Immature natural killer cell (primary cell): ENCODE measurements around the gene TLCD4. TPM values are rescaled to one million over a fixed set of nuclear protein-coding genes. Genes with fewer than 3 reads are reported as not detected.
"Not testable (repeated sequence)": the region's sequence is repeated elsewhere in the genome, so short reads cannot be mapped to it uniquely, and the experiment has no call there.

Source experiments
- DNase-seq, 3 donors: peaks; one replicate each; pipeline ENCODE4 v3.0.0; 2022; ENCODE audit warnings: mixed read lengths in 1 of 3
- H3K27ac Mint-ChIP-seq, 6 donors: one replicate each; pipeline ENCODE4 v1.8.0; 2020; ENCODE audit warnings: mixed read lengths in 6 of 6, mild to moderate bottlenecking in 5 of 6, inconsistent platforms in 4 of 6, moderate library complexity in 3 of 6
- H3K27me3 Mint-ChIP-seq, 3 donors: one replicate each; pipeline ENCODE4 v1.8.0; 2020 to 2021; ENCODE audit warnings: low read depth in 3 of 3, mild to moderate bottlenecking in 3 of 3, mixed read lengths in 3 of 3, moderate library complexity in 3 of 3, inconsistent platforms in 1 of 3
- H3K36me3 Mint-ChIP-seq, 3 donors: one replicate each; pipeline ENCODE4 v1.8.0; 2020; ENCODE audit warnings: mixed read lengths in 3 of 3, inconsistent platforms in 2 of 3, mild to moderate bottlenecking in 2 of 3
- H3K4me1 Mint-ChIP-seq, 2 donors: one replicate each; pipeline ENCODE4 v1.8.0; 2020; ENCODE audit warnings: inconsistent platforms in 2 of 2, mild to moderate bottlenecking in 2 of 2, mixed read lengths in 2 of 2, moderate library complexity in 1 of 2
- H3K4me3 Mint-ChIP-seq, 5 donors: one replicate each; pipeline ENCODE4 v1.8.0; 2020; ENCODE audit warnings: mild to moderate bottlenecking in 5 of 5, mixed read lengths in 5 of 5, inconsistent platforms in 3 of 5, moderate library complexity in 3 of 5
- H3K9me3 Mint-ChIP-seq, 6 donors: one replicate each; pipeline ENCODE4 v1.8.0; 2020; ENCODE audit warnings: mild to moderate bottlenecking in 6 of 6, mixed read lengths in 6 of 6, inconsistent platforms in 4 of 6, moderate library complexity in 3 of 6
- polyA plus RNA-seq, 3 donors: library from polyadenylated mRNA; unstranded; fragments of 300-500 nt; fragmentation: Illumina TruSeq; gene quantifications; one replicate each; pipeline ENCODE4 v1.2.3, GENCODE V29; 2021

Gene TLCD4
- polyA plus RNA-seq, 3 donors from 2014 or later = not detected

DNA sequence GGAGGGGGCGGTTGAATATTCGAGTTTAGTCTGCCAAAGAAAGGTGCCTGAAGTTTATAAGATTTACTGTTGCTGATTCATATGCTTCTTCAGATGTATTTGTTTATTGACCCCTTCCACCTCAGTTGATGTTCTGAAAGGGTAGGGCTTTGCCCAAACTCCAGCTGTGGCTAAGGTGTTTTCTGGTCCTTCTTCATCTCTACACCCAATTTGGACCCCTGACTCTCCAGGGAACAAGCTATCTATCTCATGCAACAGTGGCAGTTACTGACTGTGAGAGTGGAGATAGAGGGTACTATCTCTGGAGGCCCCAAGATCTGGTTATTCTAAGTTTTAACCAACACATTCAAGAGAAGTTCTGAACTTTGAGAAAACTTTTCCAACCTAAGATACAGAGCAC is 31.8 kb upstream of the TLCD4 start:
- no peak overlapping the region for H3K27ac Mint-ChIP-seq
- no peak overlapping the region for H3K4me3 Mint-ChIP-seq
- H3K9me3 Mint-ChIP-seq = peaks cover 0 to 2% (median 0%) of the 10 kb centered on the region in 6 donors
- DNase-seq = no peak
- H3K36me3 Mint-ChIP-seq = no peaks in the 10 kb centered on the region
- no peaks in the 10 kb centered on the region for H3K4me1 Mint-ChIP-seq
- H3K27me3 Mint-ChIP-seq = peaks cover 3 to 12% (median 7%) of the 10 kb centered on the region in 3 donors

DNA sequence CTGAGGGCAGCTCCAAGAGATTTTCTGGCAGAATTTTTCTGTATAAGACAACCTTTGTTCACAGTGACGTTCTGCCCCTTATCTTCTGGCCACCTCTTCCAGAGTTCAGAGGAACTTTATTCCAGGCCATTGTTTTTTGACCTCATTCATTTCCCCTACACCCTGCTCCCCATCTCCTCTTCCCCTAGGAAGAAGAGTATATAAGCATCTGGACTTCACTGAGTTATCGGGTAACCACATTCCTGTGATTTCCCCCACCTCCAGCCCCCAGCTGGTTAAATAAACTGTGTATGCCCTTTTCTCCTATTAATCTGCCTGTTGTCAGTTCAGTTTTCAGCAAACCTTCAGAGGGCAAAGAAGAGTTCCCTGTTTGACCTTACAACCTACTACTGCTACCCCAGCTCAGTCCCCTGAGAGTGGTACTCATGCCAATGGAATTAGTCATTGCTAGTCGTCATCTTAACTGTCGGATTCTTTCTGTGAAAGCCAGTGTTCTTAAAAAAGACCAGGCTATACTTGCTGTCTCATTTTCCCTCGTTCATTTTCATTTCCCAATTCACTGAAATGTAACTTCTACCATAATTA is 30.1 kb upstream of the TLCD4 start:
- Mint-ChIP-seq H3K4me1 (no peaks in the 10 kb centered on the region), H3K27me3 (peaks cover 1 to 12% (median 7%) of the 10 kb centered on the region in 3 donors), H3K9me3 (peaks cover 0 to 2% (median 0%) of the 10 kb centered on the region in 6 donors), H3K36me3 (no peaks in the 10 kb centered on the region), H3K4me3 (no peak overlapping the region), H3K27ac (no peak overlapping the region)
- no peak for DNase-seq

DNA sequence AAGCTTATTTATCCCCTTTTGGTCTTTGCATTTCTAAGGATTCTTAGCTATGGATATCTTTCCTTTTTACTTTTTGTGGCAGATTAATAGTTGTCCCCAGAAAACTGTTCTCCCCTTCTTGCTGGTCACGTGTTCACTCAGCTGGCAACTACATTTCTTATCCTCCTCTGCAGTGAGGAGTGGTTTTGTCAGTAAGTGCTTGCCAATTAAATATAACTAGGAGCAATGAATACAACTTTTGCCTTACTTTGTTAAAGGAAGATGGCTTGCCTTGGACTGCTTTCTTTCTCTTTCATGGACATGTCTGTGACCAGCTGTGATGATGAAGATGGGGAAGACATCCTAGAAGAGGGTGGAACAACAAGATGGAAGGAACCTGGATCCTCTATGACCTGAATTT is 28.9 kb upstream of the TLCD4 start:
- no peak for DNase-seq
- H3K27me3 Mint-ChIP-seq = peaks cover 1 to 12% (median 11%) of the 10 kb centered on the region in 3 donors
- peaks cover 0 to 2% (median 0%) of the 10 kb centered on the region in 6 donors for H3K9me3 Mint-ChIP-seq
- H3K4me1 Mint-ChIP-seq = no peaks in the 10 kb centered on the region
- no peaks in the 10 kb centered on the region for H3K36me3 Mint-ChIP-seq
- H3K27ac Mint-ChIP-seq = no peak overlapping the region
- no peak overlapping the region for H3K4me3 Mint-ChIP-seq

DNA sequence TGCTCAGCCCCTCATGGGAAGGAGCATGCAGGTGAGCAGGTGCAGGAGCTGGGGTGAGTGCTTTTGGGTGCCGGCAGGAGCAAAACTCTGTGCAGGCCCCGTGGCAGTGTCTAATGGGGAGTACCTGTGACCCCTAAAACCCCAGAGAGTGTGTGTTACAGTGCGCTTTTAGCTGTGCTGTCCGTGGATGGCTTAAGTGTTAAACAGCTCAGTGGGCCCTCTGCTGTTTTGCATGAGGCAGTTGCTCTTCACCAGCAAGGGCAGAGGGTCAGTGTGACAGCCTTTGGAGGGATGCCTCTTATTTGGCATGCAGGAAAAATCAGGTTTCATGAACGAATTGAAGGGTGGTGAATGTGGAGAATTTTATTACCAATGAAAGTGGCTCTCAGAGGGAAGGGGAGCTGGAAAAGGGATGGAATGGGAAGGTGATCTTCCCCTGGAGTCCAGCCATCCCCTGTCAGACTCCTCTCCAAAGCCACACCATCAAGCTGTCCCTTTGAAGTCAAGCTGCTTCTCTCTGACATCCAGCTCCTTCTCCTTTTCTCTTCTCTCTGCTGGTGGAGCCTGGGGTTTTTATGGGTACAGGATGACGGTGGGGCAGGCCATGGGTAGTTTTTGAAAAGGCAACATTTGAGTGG is 27.4 kb upstream of the TLCD4 start:
- no peak overlapping the region for H3K4me3 Mint-ChIP-seq
- H3K9me3 Mint-ChIP-seq = peaks cover 0 to 2% (median 0%) of the 10 kb centered on the region in 6 donors
- peaks cover 1 to 7% (median 5%) of the 10 kb centered on the region in 3 donors for H3K27me3 Mint-ChIP-seq
- H3K4me1 Mint-ChIP-seq = no peaks in the 10 kb centered on the region
- no peak for DNase-seq
- H3K27ac Mint-ChIP-seq = no peak overlapping the region
- no peaks in the 10 kb centered on the region for H3K36me3 Mint-ChIP-seq

DNA sequence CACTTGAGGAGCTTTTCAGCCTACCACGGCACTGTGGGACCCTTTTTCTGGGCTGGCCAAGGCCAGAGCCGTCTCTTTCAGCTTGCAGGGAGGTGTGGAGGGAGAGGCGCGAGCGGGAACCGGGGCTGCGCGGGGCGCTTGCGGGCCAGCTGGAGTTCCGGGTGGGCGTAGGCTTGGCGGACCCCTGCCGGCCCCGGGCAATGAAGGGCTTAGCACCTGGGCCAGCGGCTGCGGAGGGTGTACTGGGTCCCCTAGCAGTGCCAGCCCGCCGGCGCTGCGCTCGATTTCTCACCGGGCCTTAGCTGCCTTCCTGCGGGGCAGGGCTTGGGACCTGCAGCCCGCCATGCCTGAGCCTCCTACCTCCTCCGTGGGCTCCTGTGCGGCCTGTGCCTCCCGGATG is 25.9 kb upstream of the TLCD4 start:
- H3K27me3 Mint-ChIP-seq, H3K36me3 Mint-ChIP-seq, H3K4me1 Mint-ChIP-seq, DNase-seq, H3K9me3 Mint-ChIP-seq, H3K4me3 Mint-ChIP-seq, H3K27ac Mint-ChIP-seq: not testable (repeated sequence)

DNA sequence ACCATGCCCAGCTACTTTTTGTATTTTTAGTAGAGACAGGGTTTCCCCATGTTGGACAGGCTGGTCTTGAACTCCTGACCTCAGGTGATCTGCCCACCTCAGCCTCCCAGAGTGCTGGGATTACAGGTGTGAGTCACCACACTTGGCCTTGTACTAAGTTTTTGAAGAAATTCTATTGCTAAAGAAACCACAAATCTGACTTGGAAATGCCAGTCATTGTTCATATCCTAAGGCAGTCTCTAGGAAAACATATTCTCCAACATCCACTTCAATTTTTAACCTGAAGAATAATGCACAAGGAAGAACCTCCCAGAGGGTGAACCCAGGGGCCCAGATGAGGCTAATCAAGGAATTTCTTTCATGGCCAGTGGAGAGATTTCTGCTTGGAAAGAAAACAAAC is 24.3 kb upstream of the TLCD4 start:
- H3K9me3 Mint-ChIP-seq, H3K27me3 Mint-ChIP-seq, H3K4me1 Mint-ChIP-seq, H3K36me3 Mint-ChIP-seq, H3K27ac Mint-ChIP-seq, H3K4me3 Mint-ChIP-seq, DNase-seq: not testable (repeated sequence)

DNA sequence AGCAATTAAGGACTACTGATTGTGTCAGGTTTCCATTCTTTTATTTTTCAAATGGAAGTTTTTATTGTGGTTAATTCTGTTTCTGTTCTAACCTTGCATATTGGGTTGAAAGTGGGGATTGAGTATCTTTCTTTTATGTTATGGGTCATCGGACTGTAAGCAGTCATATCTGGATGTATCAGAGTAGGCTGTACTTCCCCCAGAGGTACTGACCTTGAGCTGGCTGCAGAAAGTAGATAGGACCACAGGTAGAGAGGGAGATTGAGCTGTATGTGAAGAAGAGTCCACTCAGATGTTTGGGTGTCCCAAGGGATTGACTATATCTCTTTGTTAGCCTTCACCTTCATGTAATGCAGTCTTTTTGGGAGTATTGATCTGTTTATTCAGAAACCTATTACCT is 23.9 kb upstream of the TLCD4 start:
- Mint-ChIP-seq H3K36me3 (no peaks in the 10 kb centered on the region), H3K27me3 (peaks cover 0 to 4% (median under 1%) of the 10 kb centered on the region in 3 donors), H3K4me3 (no peak overlapping the region), H3K27ac (no peak overlapping the region), H3K9me3 (peaks cover 0 to 4% (median 0%) of the 10 kb centered on the region in 6 donors), H3K4me1 (no peaks in the 10 kb centered on the region)
- DNase-seq = no peak

DNA sequence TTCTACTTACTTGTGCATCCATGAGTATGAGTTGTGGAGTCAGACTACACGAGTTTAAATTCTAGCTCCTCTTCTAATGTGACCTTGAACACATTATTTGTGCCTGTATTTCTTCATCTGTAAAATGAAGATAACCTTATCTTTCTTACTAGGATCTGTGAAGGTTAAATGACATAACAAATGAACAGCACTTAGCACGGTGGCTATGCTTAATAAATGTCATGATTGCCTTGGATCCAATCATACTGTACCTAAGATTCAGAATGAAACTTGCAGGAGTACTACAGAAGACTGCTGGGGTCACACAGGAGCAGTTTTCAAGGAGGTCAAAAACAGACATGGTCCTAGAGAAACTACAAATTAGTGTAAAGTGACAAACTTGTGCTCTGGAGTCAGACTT is 22.2 kb upstream of the TLCD4 start:
- H3K4me3 Mint-ChIP-seq = no peak overlapping the region
- peaks cover 0 to 4% (median 0%) of the 10 kb centered on the region in 6 donors for H3K9me3 Mint-ChIP-seq
- H3K27ac Mint-ChIP-seq = no peak overlapping the region
- H3K36me3 Mint-ChIP-seq = no peaks in the 10 kb centered on the region
- no peaks in the 10 kb centered on the region for H3K4me1 Mint-ChIP-seq
- peaks cover 0 to 4% (median 2%) of the 10 kb centered on the region in 3 donors for H3K27me3 Mint-ChIP-seq
- no peak for DNase-seq

DNA sequence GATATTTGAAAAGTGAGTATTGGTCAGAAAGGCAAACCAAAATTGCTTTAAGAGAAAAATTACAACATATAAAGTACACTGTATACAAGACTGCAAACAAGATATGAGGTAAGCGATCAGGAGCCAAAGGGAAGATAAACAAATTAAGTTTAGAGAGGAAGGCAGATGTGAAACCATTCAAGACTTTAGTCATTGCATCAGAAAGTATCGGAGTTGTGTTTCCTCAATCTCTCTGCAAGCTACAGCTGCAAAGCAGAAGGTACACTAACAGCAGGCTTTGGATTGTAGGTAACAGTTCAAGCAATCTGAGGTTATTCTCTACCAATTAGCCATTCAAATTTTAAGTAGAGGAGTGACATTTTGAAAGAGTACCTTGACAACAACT is 21.3 kb upstream of the TLCD4 start:
- Mint-ChIP-seq H3K4me3 (no peak overlapping the region), H3K4me1 (no peaks in the 10 kb centered on the region), H3K36me3 (no peaks in the 10 kb centered on the region), H3K9me3 (peaks cover 0 to 2% (median 0%) of the 10 kb centered on the region in 6 donors), H3K27ac (no peak overlapping the region), H3K27me3 (peaks cover 0 to 4% (median 2%) of the 10 kb centered on the region in 3 donors)
- DNase-seq = no peak

DNA sequence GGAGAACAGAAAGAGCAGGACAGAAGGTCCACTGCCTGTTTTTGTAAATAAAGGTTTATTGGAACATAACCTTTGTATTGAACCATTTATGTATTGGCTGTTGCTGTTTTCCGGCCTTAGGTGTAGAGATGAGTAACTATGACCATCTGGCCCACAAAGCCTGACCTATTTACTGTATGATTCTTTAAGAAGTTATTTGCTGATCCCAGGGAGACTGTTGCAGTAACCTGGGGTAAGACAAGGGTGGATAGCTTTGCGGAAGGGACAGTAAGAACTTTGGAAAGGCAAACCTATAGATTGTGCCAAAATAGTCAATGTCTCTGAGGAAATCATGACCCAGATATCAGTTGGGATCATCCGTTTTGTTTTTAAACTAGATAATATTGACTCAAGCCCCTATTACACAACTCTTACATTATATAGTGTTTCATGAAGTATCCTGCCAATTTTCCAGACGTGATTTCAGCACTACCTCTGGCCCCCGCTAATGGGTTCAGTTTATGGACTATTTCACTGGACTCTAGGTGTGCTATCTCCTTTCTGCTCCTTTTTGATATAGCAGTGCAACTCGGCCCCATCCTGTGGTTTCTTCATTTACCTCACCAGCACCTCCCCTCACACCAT is 20.8 kb upstream of the TLCD4 start:
- Mint-ChIP-seq H3K9me3 (peaks cover 0 to 2% (median 0%) of the 10 kb centered on the region in 6 donors), H3K36me3 (no peaks in the 10 kb centered on the region), H3K4me1 (no peaks in the 10 kb centered on the region), H3K27ac (no peak overlapping the region), H3K4me3 (no peak overlapping the region), H3K27me3 (peaks cover 0 to 4% (median 2%) of the 10 kb centered on the region in 3 donors)
- no peak for DNase-seq

DNA sequence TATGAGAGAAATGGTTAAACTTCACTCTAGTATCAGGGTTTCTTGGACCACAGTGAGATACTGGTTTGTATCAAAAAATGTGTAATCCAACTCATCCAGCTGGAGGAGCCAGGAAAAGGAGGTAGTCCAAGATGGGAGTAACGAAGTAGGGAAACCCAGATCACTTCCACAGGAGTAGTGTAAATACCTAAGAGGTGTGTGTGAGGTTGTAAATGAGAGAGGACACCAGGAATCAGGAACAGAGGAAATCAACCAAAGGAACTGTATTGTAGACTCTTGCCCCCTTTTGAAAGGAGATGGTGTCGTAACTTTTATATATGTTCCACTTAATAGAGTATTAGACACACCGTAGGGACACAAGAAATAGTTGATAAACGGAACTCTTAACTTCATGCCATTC is 19.7 kb upstream of the TLCD4 start:
- Mint-ChIP-seq H3K36me3 (no peaks in the 10 kb centered on the region), H3K9me3 (peaks cover 0 to 2% (median 0%) of the 10 kb centered on the region in 6 donors), H3K4me1 (no peaks in the 10 kb centered on the region), H3K27me3 (peaks cover 0 to 2% (median under 1%) of the 10 kb centered on the region in 3 donors), H3K27ac (no peak overlapping the region), H3K4me3 (no peak overlapping the region)
- DNase-seq = no peak

DNA sequence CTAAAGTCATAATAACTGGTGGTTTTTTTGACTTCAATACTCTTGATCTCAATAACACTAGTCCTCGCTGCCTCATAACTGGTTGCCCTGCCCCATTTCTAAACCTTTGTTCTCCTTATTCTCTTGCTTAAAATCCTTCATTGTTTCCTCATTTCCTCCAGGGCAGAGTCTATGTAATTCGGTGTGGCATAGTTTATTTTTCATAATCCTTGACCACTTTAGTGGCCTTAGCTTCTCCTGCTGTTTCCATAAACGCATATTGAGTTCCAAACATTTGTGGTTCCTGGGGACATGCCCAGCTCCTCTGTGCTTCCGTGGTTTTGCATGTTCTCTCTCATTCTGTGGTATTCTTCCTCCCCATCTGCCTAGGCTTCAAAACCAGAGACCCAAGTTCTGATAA is 19.0 kb upstream of the TLCD4 start:
- Mint-ChIP-seq H3K36me3 (no peaks in the 10 kb centered on the region), H3K27ac (no peak overlapping the region)

DNA sequence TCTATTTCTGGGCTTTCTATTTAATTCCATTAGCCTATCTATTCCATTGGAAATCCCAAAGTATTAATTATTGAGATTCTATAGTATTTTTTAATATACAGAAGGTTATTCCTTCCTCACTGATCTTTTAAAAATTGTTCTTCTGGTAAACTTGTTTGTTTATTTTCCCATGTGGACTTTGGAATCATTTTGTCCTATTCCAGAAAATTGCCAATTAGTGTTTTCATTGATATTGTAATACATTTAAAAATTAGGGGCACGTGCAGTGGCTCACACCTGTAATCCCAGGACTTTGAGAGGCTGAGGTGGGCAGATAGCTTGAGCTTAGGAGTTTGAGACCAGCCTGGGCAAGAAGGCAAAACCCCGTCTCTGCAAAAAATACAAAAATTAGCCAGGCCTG is 8.4 kb upstream of the TLCD4 start:
- no peak overlapping the region for H3K27ac Mint-ChIP-seq
- no peak overlapping the region for H3K4me3 Mint-ChIP-seq
- H3K9me3 Mint-ChIP-seq = no peaks in the 10 kb centered on the region

More for the DNA sequence above, 19.0 kb upstream of the TLCD4 start:
- Mint-ChIP-seq H3K4me3 (no peak overlapping the region), H3K4me1 (no peaks in the 10 kb centered on the region), H3K27me3 (peaks cover 0 to 2% (median 0%) of the 10 kb centered on the region in 3 donors), H3K9me3 (peaks cover 0 to 2% (median 0%) of the 10 kb centered on the region in 6 donors)
- no peak for DNase-seq

DNA sequence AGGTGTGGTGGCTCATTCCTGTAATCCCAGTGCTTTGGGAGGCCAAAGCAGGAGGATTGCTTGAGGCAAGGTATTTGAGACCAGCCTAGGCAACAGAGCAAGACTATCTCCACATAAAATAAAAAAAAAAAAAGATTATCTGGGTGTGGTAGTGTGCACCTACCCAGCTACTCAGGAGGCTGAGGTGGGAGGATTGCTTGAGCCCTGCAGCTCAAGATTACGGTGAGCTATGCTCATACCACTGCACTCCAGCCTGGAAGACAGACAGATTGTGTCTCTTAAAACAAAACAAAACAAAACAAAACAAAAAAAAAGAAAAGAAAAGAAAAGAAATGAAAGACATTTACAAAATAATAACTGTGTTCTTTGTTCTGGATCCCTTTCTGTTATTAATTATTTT is 6.1 kb upstream of the TLCD4 start:
- Mint-ChIP-seq H3K4me3 (no peak overlapping the region), H3K9me3 (no peaks in the 10 kb centered on the region), H3K27ac (no peak overlapping the region), H3K27me3 (peaks cover 6 to 19% (median 7%) of the 10 kb centered on the region in 3 donors), H3K36me3 (no peaks in the 10 kb centered on the region), H3K4me1 (no peaks in the 10 kb centered on the region)
- no peak for DNase-seq

More for the DNA sequence above, 8.4 kb upstream of the TLCD4 start:
- Mint-ChIP-seq H3K4me1 (no peaks in the 10 kb centered on the region), H3K27me3 (peaks cover 7 to 10% (median 8%) of the 10 kb centered on the region in 3 donors), H3K36me3 (no peaks in the 10 kb centered on the region)
- no peak for DNase-seq
